A549 (cell line): ENCODE data around the gene ZNF446. TPM values are rescaled to one million over a fixed set of nuclear protein-coding genes. Genes with fewer than 3 reads are reported as not detected.

ENCODE experiments used
- ATAC-seq, 2 experiments: fragments of 200-7000 bp in 1 of 2; fragments of >200 bp in 1 of 2; cut with Nextera tagmentation in 1 of 2; cut with Tn5 transposase in 1 of 2; 3 replicates each; pipeline versions ENCODE4 v1.8.0 to v1.9.1; 2018 to 2020; ENCODE audit warnings: mild to moderate bottlenecking in 1 of 2, moderate library complexity in 1 of 2
- CTCF ChIA-PET: fragments of 300-600 bp; sonication (Branson Sonifier 250); formaldehyde crosslinking; extraction: SDS; loops from one replicate; lab custom pipeline; 2021; ENCODE audit warnings: antibody characterized with exemption, inconsistent platforms; lab: Yijun Ruan, JAX
- POLR2A ChIA-PET: fragments of 350-600 bp; formaldehyde crosslinking; extraction: SDS; loops from one replicate; lab custom pipeline; 2021; ENCODE audit warnings: antibody characterized with exemption, inconsistent platforms; lab: Yijun Ruan, JAX
- DNase-seq, 2 experiments: peaks; one replicate each; pipeline versions ENCODE4 v3.0.0 to v3.0.0-alpha.2; 2011 to 2016; ENCODE audit warnings: low read depth in 1 of 2, low spot score in 1 of 2
- FAIRE-seq: peaks from 2 replicates; lab custom pipeline; 2011; peaks lifted over from hg19 to GRCh38; lab: Jason Lieb, UNC
- H3K27ac ChIP-seq, 2 experiments: fragments of >200 bp; sonication (Bioruptor Twin); formaldehyde crosslinking; 3 replicates each; pipeline ENCODE4 v1.5.1; 2016 to 2017
- H3K4me1 ChIP-seq: fragments of >200 bp; sonication (Bioruptor Twin); formaldehyde crosslinking; 3 replicates; pipeline ENCODE4 v1.6.1; 2016
- H3K4me2 ChIP-seq: fragments of >200 bp; sonication (Bioruptor Twin); formaldehyde crosslinking; 3 replicates; pipeline ENCODE4 v1.6.1; 2016
- H3K4me3 ChIP-seq: fragments of >200 bp; sonication (Bioruptor Twin); formaldehyde crosslinking; 3 replicates; pipeline ENCODE4 v1.5.1; 2016
- H3K9me3 ChIP-seq: fragments of >200 bp; sonication (Bioruptor Twin); formaldehyde crosslinking; 3 replicates; pipeline ENCODE4 v1.6.1; 2016
- CEBPB ChIP-seq, 2 experiments: fragments of >200 bp in 1 of 2; sonication (Bioruptor Twin) in 1 of 2; formaldehyde crosslinking in 1 of 2; IDR thresholded peaks; 2 replicates each; pipeline ENCODE4 v1.6.1; 2012 to 2016
- EHMT2 ChIP-seq: fragments of 200-600 bp; sonication (generic); IDR thresholded peaks from 2 replicates; pipeline ENCODE4 v1.6.1; 2016; ENCODE audit warnings: antibody characterized with exemption, low read depth, mild to moderate bottlenecking, moderate library complexity
- EP300 ChIP-seq, 2 experiments: fragments of >200 bp; sonication (Bioruptor Twin); formaldehyde crosslinking; IDR thresholded peaks; 2 replicates in 1 of 2; 3 replicates in 1 of 2; pipeline ENCODE4 v1.6.1; 2016 to 2017
- HDAC2 ChIP-seq: fragments of 200-600 bp; sonication (generic); IDR thresholded peaks from 2 replicates; pipeline ENCODE4 v1.6.1; 2016
- HEYL ChIP-seq: fragments of 250-450 bp; sonication (Bioruptor Pico); IDR thresholded peaks from 2 replicates; pipeline ENCODE4 v1.8.0; 2021; ENCODE audit warnings: mild to moderate bottlenecking, moderate library complexity
- HOXB13 ChIP-seq: fragments of 250-450 bp; sonication (Bioruptor Pico); IDR thresholded peaks from 2 replicates; pipeline ENCODE4 v1.5.0; 2020; ENCODE audit warnings: low read depth, mild to moderate bottlenecking, moderate library complexity
- KDM5A ChIP-seq: fragments of 200-600 bp; sonication (generic); IDR thresholded peaks from 2 replicates; pipeline ENCODE4 v1.6.1; 2016; ENCODE audit warnings: antibody characterized with exemption, mild to moderate bottlenecking
- NFE2L2 ChIP-seq: fragments of 150-350 bp; conservative IDR thresholded peaks from 2 replicates; pipeline ENCODE4 v1.6.1; 2014; ENCODE audit warnings: low read length
- NR3C1 ChIP-seq: fragments of >200 bp; sonication (Bioruptor Twin); formaldehyde crosslinking; IDR thresholded peaks from 3 replicates; pipeline ENCODE4 v1.6.1; 2017
- RCOR1 ChIP-seq: fragments of 150-350 bp; IDR thresholded peaks from 2 replicates; pipeline ENCODE4 v1.6.1; 2014; ENCODE audit warnings: antibody characterized with exemption, low read length, low read depth
- SREBF2 ChIP-seq: fragments of 450-650 bp; IDR thresholded peaks from 2 replicates; pipeline ENCODE4 v1.6.1; 2014; ENCODE audit warnings: mild to moderate bottlenecking, moderate library complexity
- WGBS: methylation state at CpG from one replicate; pipeline ENCODE4 v1.1.6; 2017; ENCODE audit errors: missing lambda C conversion rate; 5-methylcytosine and 5-hydroxymethylcytosine counted together
- polyA plus RNA-seq, 4 experiments: library from polyadenylated mRNA; depleted of rRNA in 3 of 4; stranded (reverse); fragments of >200 nt; fragmentation: RNase III in 1 of 4; extraction: RNeasy Plus Mini Kit Qiagen cat#74134 plus additional on column Dnase treatment in 1 of 4; gene quantifications; 2 replicates in 3 of 4; 3 replicates in 1 of 4; pipeline ENCODE4 v1.2.3, GENCODE V29; 2011 to 2017
- TF ChIP-seq, protein P1 (sequence below): IDR thresholded peaks from 2 replicates; pipeline ENCODE4 v1.6.1; 2012
- TF ChIP-seq, protein P2 (sequence below): fragments of 150-350 bp; IDR thresholded peaks from 2 replicates; pipeline ENCODE4 v1.6.1; 2014; ENCODE audit warnings: low read depth, mild to moderate bottlenecking, low read length
- TF ChIP-seq, protein P3 (sequence below): fragments of >200 bp; sonication (Bioruptor Twin); formaldehyde crosslinking; IDR thresholded peaks from 3 replicates; pipeline ENCODE4 v1.5.1; 2016
- TF ChIP-seq, protein P4 (sequence below): fragments of 250-450 bp; sonication (Bioruptor Pico); IDR thresholded peaks from 2 replicates; pipeline ENCODE4 v1.5.0; 2021; ENCODE audit warnings: mild to moderate bottlenecking, moderate library complexity, borderline replicate concordance
- TF ChIP-seq, protein P5 (sequence below): IDR thresholded peaks from 2 replicates; pipeline ENCODE4 v1.6.1; 2012; ENCODE audit warnings: low read depth, borderline replicate concordance
- TF ChIP-seq, protein P6 (sequence below): fragments of 450-650 bp; IDR thresholded peaks from 2 replicates; pipeline ENCODE4 v1.6.1; 2014; ENCODE audit warnings: antibody characterized with exemption
- TF ChIP-seq, protein P7 (sequence below): fragments of 250-450 bp; sonication (Bioruptor Pico); IDR thresholded peaks from 2 replicates; pipeline ENCODE4 v1.5.0; 2020; ENCODE audit warnings: low read depth, mild to moderate bottlenecking, moderate library complexity

ZNF446 gene
- polyA plus RNA-seq, 2 of the 4 experiments (the other 2 are of a cell fraction), result 6.2 to 11.0 TPM

DNA sequence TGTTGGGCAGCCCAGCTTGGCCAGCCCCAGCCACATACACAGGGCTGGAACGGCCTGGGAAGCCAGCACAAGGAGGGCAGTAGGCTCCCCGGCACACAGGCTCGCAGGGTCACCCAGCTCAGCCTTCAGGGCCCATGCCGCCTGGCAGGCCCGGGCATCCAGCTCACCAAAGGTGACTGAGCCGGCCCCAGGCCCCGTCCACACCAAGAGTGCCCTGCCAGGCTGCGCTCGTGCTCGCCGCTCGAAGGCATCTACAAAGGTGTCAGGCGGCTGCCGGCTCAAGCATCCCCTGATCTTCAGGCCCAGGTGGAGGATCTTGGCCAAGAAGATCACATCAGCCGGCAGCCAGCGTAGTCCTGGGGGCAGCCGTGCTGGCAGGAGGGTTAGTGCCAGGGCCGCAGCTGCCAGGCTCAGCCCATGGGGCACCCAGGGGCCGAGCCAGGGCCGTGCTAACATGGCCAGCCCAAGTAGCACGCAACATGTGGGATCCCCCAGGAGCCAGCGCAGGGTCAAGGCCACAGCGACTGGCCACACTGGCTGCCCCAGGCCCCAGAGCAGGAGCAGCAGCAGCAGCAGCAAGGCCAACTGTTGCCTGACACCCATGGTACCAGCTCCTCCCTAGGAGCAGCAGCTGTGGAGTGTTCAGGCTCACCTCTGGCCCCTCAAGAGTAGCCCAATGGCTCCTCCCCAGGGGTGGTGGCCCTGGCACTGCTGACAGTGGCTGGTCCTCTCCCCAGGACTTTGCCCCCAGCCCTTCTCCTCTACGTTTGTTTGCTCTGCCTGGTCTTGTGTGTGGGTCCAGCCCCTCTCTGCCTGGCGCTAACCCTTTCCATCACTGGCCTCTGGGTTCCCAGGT lies 35.4 kb downstream of the ZNF446 start, which contains the start of gene SLC27A5:
SLC27A5 (minus strand) TSS at position 640 of the 856 bp plus-strand sequence; CDS start at position 603, 37 bp downstream.
- CTCF ChIA-PET, result interaction anchor here (1.0 to 10.5 kb wide), 6 partner anchors 8 to 43 kb away, joined by 3 to 113 read pairs (median 4); partner anchors contain the start of genes CHMP2A, ZBTB45 and ZNF446
- TF ChIP-seq, protein P1, sequence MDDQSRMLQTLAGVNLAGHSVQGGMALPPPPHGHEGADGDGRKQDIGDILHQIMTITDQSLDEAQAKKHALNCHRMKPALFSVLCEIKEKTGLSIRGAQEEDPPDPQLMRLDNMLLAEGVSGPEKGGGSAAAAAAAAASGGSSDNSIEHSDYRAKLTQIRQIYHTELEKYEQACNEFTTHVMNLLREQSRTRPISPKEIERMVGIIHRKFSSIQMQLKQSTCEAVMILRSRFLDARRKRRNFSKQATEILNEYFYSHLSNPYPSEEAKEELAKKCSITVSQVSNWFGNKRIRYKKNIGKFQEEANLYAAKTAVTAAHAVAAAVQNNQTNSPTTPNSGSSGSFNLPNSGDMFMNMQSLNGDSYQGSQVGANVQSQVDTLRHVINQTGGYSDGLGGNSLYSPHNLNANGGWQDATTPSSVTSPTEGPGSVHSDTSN, result peak; percentile 12; the same call in 1 of the 2 replicates
- TF ChIP-seq, protein P2, sequence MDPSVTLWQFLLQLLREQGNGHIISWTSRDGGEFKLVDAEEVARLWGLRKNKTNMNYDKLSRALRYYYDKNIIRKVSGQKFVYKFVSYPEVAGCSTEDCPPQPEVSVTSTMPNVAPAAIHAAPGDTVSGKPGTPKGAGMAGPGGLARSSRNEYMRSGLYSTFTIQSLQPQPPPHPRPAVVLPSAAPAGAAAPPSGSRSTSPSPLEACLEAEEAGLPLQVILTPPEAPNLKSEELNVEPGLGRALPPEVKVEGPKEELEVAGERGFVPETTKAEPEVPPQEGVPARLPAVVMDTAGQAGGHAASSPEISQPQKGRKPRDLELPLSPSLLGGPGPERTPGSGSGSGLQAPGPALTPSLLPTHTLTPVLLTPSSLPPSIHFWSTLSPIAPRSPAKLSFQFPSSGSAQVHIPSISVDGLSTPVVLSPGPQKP, result no peak
- TF ChIP-seq, all 56 proteins: peak for 1
- POLR2A ChIA-PET, result interaction anchor here (1.0 to 1.8 kb wide), 3 partner anchors 8 to 64 kb away, joined by 3 to 9 read pairs (median 3); partner anchors contain the start of genes TRIM28 and ZBTB45
- FAIRE-seq (no peak), DNase-seq (no peak), ATAC-seq (peak; percentile 10 to 15; a peak in 3 of 6 replicates)
- Histone ChIP-seq H3K27ac (no peak within 1 kb of the TSS), H3K4me1 (peaks cover 5% of the 10 kb centered on the region; the same call in 1 of the 3 replicates), H3K9me3 (no peaks in the 10 kb centered on the region), H3K4me3 (no peak within 1 kb of the TSS), H3K4me2 (no peak within 1 kb of the TSS)
- WGBS, result 89% methylated on average over 19 of the region's 25 CpGs

DNA sequence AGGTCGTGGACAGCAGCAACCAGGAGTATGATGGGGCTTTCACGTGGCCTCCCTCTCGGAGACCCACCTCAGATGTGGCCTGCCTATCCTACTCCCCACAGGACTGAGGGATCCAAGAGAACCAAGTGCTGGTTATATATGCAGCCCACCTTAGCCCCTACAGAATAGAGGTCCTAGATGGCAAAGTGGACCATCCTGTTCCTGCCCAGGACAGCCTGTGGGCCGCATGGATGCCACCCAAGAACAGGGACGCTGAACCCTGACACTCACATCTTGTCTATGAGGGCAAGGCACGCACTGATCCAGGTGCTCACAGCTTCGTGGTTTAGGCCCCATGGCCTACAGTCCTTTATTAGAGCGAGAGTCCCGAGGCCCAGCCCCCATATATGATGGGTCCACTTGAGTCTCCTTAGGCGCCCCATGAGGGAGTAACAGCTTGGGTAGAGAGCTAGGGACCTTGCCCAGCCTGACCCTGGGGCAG lies 37.1 kb downstream of the ZNF446 start:
- WGBS, result 77% methylated on average over 10 of the region's 10 CpGs
- TF ChIP-seq NFE2L2 (no peak), HOXB13 (CRISPR knock-in tag) (no peak), KDM5A (no peak), HEYL (CRISPR knock-in tag) (no peak), EHMT2 (no peak), CEBPB (IDR thresholded peaks at IDR 0.05) (no peak), SREBF2 (no peak), RCOR1 (no peak), HDAC2 (no peak), NR3C1 (no peak), EP300 (IDR thresholded peaks at IDR 0.05) (no peak)
- TF ChIP-seq, protein P3, sequence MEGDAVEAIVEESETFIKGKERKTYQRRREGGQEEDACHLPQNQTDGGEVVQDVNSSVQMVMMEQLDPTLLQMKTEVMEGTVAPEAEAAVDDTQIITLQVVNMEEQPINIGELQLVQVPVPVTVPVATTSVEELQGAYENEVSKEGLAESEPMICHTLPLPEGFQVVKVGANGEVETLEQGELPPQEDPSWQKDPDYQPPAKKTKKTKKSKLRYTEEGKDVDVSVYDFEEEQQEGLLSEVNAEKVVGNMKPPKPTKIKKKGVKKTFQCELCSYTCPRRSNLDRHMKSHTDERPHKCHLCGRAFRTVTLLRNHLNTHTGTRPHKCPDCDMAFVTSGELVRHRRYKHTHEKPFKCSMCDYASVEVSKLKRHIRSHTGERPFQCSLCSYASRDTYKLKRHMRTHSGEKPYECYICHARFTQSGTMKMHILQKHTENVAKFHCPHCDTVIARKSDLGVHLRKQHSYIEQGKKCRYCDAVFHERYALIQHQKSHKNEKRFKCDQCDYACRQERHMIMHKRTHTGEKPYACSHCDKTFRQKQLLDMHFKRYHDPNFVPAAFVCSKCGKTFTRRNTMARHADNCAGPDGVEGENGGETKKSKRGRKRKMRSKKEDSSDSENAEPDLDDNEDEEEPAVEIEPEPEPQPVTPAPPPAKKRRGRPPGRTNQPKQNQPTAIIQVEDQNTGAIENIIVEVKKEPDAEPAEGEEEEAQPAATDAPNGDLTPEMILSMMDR, result no peak
- TF ChIP-seq, protein P2, result no peak
- TF ChIP-seq, protein P4, sequence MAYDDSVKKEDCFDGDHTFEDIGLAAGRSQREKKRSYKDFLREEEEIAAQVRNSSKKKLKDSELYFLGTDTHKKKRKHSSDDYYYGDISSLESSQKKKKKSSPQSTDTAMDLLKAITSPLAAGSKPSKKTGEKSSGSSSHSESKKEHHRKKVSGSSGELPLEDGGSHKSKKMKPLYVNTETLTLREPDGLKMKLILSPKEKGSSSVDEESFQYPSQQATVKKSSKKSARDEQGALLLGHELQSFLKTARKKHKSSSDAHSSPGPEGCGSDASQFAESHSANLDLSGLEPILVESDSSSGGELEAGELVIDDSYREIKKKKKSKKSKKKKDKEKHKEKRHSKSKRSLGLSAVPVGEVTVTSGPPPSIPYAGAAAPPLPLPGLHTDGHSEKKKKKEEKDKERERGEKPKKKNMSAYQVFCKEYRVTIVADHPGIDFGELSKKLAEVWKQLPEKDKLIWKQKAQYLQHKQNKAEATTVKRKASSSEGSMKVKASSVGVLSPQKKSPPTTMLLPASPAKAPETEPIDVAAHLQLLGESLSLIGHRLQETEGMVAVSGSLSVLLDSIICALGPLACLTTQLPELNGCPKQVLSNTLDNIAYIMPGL (CRISPR knock-in tag), result no peak
- TF ChIP-seq, protein P5, sequence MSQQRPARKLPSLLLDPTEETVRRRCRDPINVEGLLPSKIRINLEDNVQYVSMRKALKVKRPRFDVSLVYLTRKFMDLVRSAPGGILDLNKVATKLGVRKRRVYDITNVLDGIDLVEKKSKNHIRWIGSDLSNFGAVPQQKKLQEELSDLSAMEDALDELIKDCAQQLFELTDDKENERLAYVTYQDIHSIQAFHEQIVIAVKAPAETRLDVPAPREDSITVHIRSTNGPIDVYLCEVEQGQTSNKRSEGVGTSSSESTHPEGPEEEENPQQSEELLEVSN, result no peak
- TF ChIP-seq, protein P6, sequence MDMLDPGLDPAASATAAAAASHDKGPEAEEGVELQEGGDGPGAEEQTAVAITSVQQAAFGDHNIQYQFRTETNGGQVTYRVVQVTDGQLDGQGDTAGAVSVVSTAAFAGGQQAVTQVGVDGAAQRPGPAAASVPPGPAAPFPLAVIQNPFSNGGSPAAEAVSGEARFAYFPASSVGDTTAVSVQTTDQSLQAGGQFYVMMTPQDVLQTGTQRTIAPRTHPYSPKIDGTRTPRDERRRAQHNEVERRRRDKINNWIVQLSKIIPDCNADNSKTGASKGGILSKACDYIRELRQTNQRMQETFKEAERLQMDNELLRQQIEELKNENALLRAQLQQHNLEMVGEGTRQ, result no peak
- TF ChIP-seq, protein P7, sequence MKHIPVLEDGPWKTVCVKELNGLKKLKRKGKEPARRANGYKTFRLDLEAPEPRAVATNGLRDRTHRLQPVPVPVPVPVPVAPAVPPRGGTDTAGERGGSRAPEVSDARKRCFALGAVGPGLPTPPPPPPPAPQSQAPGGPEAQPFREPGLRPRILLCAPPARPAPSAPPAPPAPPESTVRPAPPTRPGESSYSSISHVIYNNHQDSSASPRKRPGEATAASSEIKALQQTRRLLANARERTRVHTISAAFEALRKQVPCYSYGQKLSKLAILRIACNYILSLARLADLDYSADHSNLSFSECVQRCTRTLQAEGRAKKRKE (CRISPR knock-in tag), result no peak
- Histone ChIP-seq H3K4me1 (peaks cover 13% of the 10 kb centered on the region), H3K9me3 (no peaks in the 10 kb centered on the region), H3K4me2 (no peak overlapping the region; the same call in 2 of the 3 replicates), H3K27ac (peak overlapping the region; percentile 71 to 86; a peak in 4 of 6 replicates), H3K4me3 (no peak overlapping the region)
- CTCF ChIA-PET, result interaction anchor here (0.8 to 10.5 kb wide), 8 partner anchors 6 to 68 kb away, joined by 3 to 113 read pairs (median 4); partner anchors contain the start of genes CHMP2A and ZBTB45
- FAIRE-seq (no peak), DNase-seq (no peak), ATAC-seq (no peak)
- POLR2A ChIA-PET, result interaction anchor here (0.6 to 1.2 kb wide), 14 partner anchors 8 to 327 kb away, joined by 3 to 20 read pairs (median 4); partner anchors contain the start of genes CHMP2A, TRIM28 and UBE2M
